SK-N-MC (cell line): ENCODE measurements around the gene MAP3K2.

Source experiments
- EZH2 ChIP-seq: fragments of 200-600 bp; sonication (generic); IDR thresholded peaks from one replicate; pipeline ENCODE4 v1.6.1; 2017; ENCODE audit warnings: antibody characterized with exemption
- POLR2AphosphoS5 ChIP-seq: IDR thresholded peaks from 2 replicates; pipeline ENCODE4 v1.6.1; 2012; ENCODE audit warnings: mild to moderate bottlenecking, low read depth, low read length, borderline replicate concordance

GRCh38 chr2:127326289-127326945 lies 61.4 kb downstream of the MAP3K2 start:
- TF ChIP-seq POLR2AphosphoS5 = no peak
- TF ChIP-seq EZH2 = no peak
